NOMO-1 treated with DMSO at 0.1 percent for 48 hours (cell line): Measurements from ENCODE around the gene SLC11A1.
A peak's percentile ranks its signal among the peaks of the same experiment; 100 is the strongest.

Experiments used
- DNase-seq: peaks from one replicate; lab custom pipeline; 2025; ENCODE audit not compliant: unreplicated experiment; lab: John Stamatoyannopoulos, UW

Gene SLC11A1

GRCh38 chr2:218431878-218432277, 49.8 kb downstream of the SLC11A1 start:
- DNase-seq: no peak

- DNase-seq: no peak
Observed at GRCh38 chr2:218432676-218433365, 50.7 kb downstream of the SLC11A1 start.

GRCh38 chr2:218434456-218434855, 52.4 kb downstream of the SLC11A1 start:
- no peak for DNase-seq

GRCh38 chr2:218435003-218435982, 53.2 kb downstream of the SLC11A1 start:
- DNase-seq: no peak

GRCh38 chr2:218436992-218437391, 54.9 kb downstream of the SLC11A1 start:
- DNase-seq: no peak

- no peak for DNase-seq
Observed at GRCh38 chr2:218437969-218438368, 55.9 kb downstream of the SLC11A1 start.

GRCh38 chr2:218438596-218438995, 56.5 kb downstream of the SLC11A1 start:
- DNase-seq: peak; percentile 53

- no peak for DNase-seq
Observed at GRCh38 chr2:218444692-218445357, 62.8 kb downstream of the SLC11A1 start.

- no peak for DNase-seq
Observed at GRCh38 chr2:218445602-218446001, 63.5 kb downstream of the SLC11A1 start.
